Nephron (organoid): ENCODE results near the gene IL22RA1.

Source experiments
- H3K27ac Mint-ChIP-seq, 3 experiments: 2 replicates each; pipeline ENCODE4 v1.8.0; 2020; ENCODE audit warnings: mixed read lengths in 3 of 3, mild to moderate bottlenecking in 2 of 3, moderate library complexity in 1 of 3
- H3K27me3 Mint-ChIP-seq: 2 replicates; pipeline ENCODE4 v1.8.0; 2021; ENCODE audit warnings: low read depth, mild to moderate bottlenecking, moderate library complexity, mixed read lengths
- H3K36me3 Mint-ChIP-seq: 2 replicates; pipeline ENCODE4 v1.8.0; 2020; ENCODE audit warnings: low read depth, mixed read lengths
- H3K4me1 Mint-ChIP-seq: 2 replicates; pipeline ENCODE4 v1.8.0; 2020; ENCODE audit warnings: mixed read lengths
- H3K4me3 Mint-ChIP-seq, 3 experiments: 2 replicates each; pipeline ENCODE4 v1.8.0; 2020; ENCODE audit warnings: mild to moderate bottlenecking in 3 of 3, mixed read lengths in 3 of 3, moderate library complexity in 2 of 3
- H3K9me3 Mint-ChIP-seq: 2 replicates; pipeline ENCODE4 v1.8.0; 2020; ENCODE audit warnings: mixed read lengths
- CTCF ChIP-seq, 3 experiments: fragments of 200-600 bp; sonication (generic); IDR thresholded peaks; one replicate each; pipeline ENCODE4 v1.5.0; 2021; ENCODE audit warnings: antibody characterized with exemption in 3 of 3; ENCODE audit not compliant: unreplicated experiment in 3 of 3

IL22RA1 gene

GRCh38 chr1:24142546-24143534, at the start of gene IL22RA1:
IL22RA1 (minus strand) TSS chr1:24143140; CDS start chr1:24143082, 58 bp downstream.
- H3K36me3 Mint-ChIP-seq = no peaks in the 10 kb centered on the region
- H3K27me3 Mint-ChIP-seq = peaks cover 15% of the 10 kb centered on the region
- H3K9me3 Mint-ChIP-seq = no peaks in the 10 kb centered on the region
- H3K4me3 Mint-ChIP-seq = no peak within 1 kb of the TSS
- no peak within 1 kb of the TSS for H3K27ac Mint-ChIP-seq
- no peak for TF ChIP-seq CTCF (IDR thresholded peaks at IDR 0.05; ENCODE audit: unreplicated experiment in 3 of 3)
- no peaks in the 10 kb centered on the region for H3K4me1 Mint-ChIP-seq

GRCh38 chr1:24191860-24192259, 48.9 kb upstream of the IL22RA1 start:
- Mint-ChIP-seq H3K27ac (no peak overlapping the region), H3K4me3 (no peak overlapping the region), H3K36me3 (no peaks in the 10 kb centered on the region), H3K4me1 (peaks cover 37% of the 10 kb centered on the region), H3K27me3 (peaks cover 43% of the 10 kb centered on the region), H3K9me3 (no peaks in the 10 kb centered on the region)
- no peak for TF ChIP-seq CTCF (IDR thresholded peaks at IDR 0.05; ENCODE audit: unreplicated experiment in 3 of 3)

- TF ChIP-seq CTCF (IDR thresholded peaks at IDR 0.05; ENCODE audit: unreplicated experiment in 3 of 3) = no peak
- H3K36me3 Mint-ChIP-seq = no peaks in the 10 kb centered on the region
- peak overlapping the region in 2 of 3 experiments; percentile 15 to 29 for H3K27ac Mint-ChIP-seq
- peaks cover 42% of the 10 kb centered on the region for H3K4me1 Mint-ChIP-seq
- H3K9me3 Mint-ChIP-seq = no peaks in the 10 kb centered on the region
- peak overlapping the region in 1 of 3 experiments; percentile 49 for H3K4me3 Mint-ChIP-seq
- H3K27me3 Mint-ChIP-seq = peaks cover 51% of the 10 kb centered on the region
These were observed 48.1 kb upstream of the IL22RA1 start for GRCh38 chr1:24190983-24191461.

GRCh38 chr1:24189528-24189927, 46.6 kb upstream of the IL22RA1 start:
- no peaks in the 10 kb centered on the region for H3K9me3 Mint-ChIP-seq
- H3K27me3 Mint-ChIP-seq = peaks cover 60% of the 10 kb centered on the region
- peak overlapping the region in 1 of 3 experiments; percentile 28 for H3K27ac Mint-ChIP-seq
- H3K4me3 Mint-ChIP-seq = peak overlapping the region; percentile 25 to 53 (median 46)
- peaks cover 42% of the 10 kb centered on the region for H3K4me1 Mint-ChIP-seq
- no peak for TF ChIP-seq CTCF (IDR thresholded peaks at IDR 0.05; ENCODE audit: unreplicated experiment in 3 of 3)
- no peaks in the 10 kb centered on the region for H3K36me3 Mint-ChIP-seq

- Mint-ChIP-seq H3K36me3 (no peaks in the 10 kb centered on the region), H3K27ac (peak within 1 kb of the TSS; percentile 51 to 64 (median 57)), H3K4me1 (peaks cover 32% of the 10 kb centered on the region), H3K4me3 (peak within 1 kb of the TSS; percentile 77 to 85 (median 85)), H3K27me3 (peaks cover 65% of the 10 kb centered on the region), H3K9me3 (no peaks in the 10 kb centered on the region)
- no peak for TF ChIP-seq CTCF (IDR thresholded peaks at IDR 0.05; ENCODE audit: unreplicated experiment in 3 of 3)
These were observed 44.3 kb upstream of the IL22RA1 start, which contains the start of gene IFNLR1 for GRCh38 chr1:24186993-24187790. IFNLR1 (minus strand) TSS chr1:24187289; CDS start chr1:24187248, 41 bp downstream.
